A673 (cell line): ENCODE data around the gene ITPR3. TPM values are rescaled to one million over a fixed set of nuclear protein-coding genes. Genes with fewer than 3 reads are reported as not detected.

Experiments
- BruUV-seq: library from RNA; stranded (reverse); fragments of 400-500 nt; replicated peaks from 2 replicates; lab custom pipeline; 2021; lab: Mats Ljungman, UMichigan
- CTCF ChIA-PET: fragments of 300-600 bp; sonication (Branson Sonifier 250); formaldehyde crosslinking; loops from one replicate; lab custom pipeline; 2022; ENCODE audit warnings: antibody characterized with exemption; lab: Charles Lee
- POLR2A ChIA-PET: fragments of 300-600 bp; sonication (Branson Sonifier 250); formaldehyde crosslinking; loops from one replicate; lab custom pipeline; 2022; ENCODE audit warnings: antibody characterized with exemption; ENCODE audit not compliant: low non-redundant PET; lab: Charles Lee
- DNase-seq: peaks from one replicate; pipeline ENCODE4 v3.0.0-alpha.2; 2015; ENCODE audit warnings: low spot score
- H3K27ac ChIP-seq: fragments of 200-600 bp; sonication (generic); 2 replicates; pipeline ENCODE4 v1.5.1; 2016; ENCODE audit warnings: mixed run types, low read depth, mild to moderate bottlenecking, mixed read lengths, antibody characterized with exemption, low read length; ENCODE audit not compliant: poor library complexity, severe bottlenecking
- H3K27me3 ChIP-seq: fragments of 200-600 bp; sonication (generic); replicated peaks from 2 replicates; pipeline ENCODE4 v1.6.1; 2017; ENCODE audit warnings: mixed run types, low read depth, mild to moderate bottlenecking, mixed read lengths, antibody characterized with exemption, low read length; ENCODE audit not compliant: insufficient read depth, poor library complexity
- H3K36me3 ChIP-seq: fragments of 200-600 bp; sonication (generic); 2 replicates; pipeline ENCODE4 v1.6.1; 2016; ENCODE audit warnings: mixed run types, mild to moderate bottlenecking, mixed read lengths, antibody characterized with exemption, low read length; ENCODE audit not compliant: insufficient read depth, poor library complexity, severe bottlenecking
- H3K4me1 ChIP-seq: fragments of 200-600 bp; sonication (generic); 2 replicates; pipeline ENCODE4 v1.6.1; 2017; ENCODE audit warnings: mixed run types, mild to moderate bottlenecking, mixed read lengths, antibody characterized with exemption, low read length; ENCODE audit not compliant: insufficient read depth, poor library complexity, severe bottlenecking
- H3K4me3 ChIP-seq: fragments of 200-600 bp; sonication (generic); 2 replicates; pipeline ENCODE4 v1.5.1; 2016; ENCODE audit warnings: low read depth, mixed run types, mild to moderate bottlenecking, mixed read lengths, low read length; ENCODE audit not compliant: poor library complexity, severe bottlenecking
- H3K9me3 ChIP-seq: fragments of 200-600 bp; sonication (generic); 2 replicates; pipeline ENCODE4 v1.6.1; 2016; ENCODE audit warnings: mixed run types, low read depth, mild to moderate bottlenecking, mixed read lengths, antibody characterized with exemption, low read length; ENCODE audit not compliant: poor library complexity, severe bottlenecking
- EZH2 ChIP-seq: fragments of 200-600 bp; sonication (generic); IDR thresholded peaks from 2 replicates; pipeline ENCODE4 v1.6.1; 2017; ENCODE audit warnings: borderline replicate concordance, low read depth, mild to moderate bottlenecking, mixed read lengths, antibody characterized with exemption, low read length; ENCODE audit not compliant: poor library complexity, severe bottlenecking
- intact Hi-C: fragments of 100-400 bp; cut with micrococcal nuclease; formaldehyde crosslinking; loops from one replicate; pipeline ENCODE4 v1.10.0; 2022; ENCODE audit not compliant: unreplicated experiment
- total RNA-seq: library from RNA; stranded (reverse); gene quantifications from 2 replicates; pipeline ENCODE4 v1.2.3, GENCODE V29; 2021
- TF ChIP-seq, protein P1 (sequence below): fragments of 300-800, 200-600 bp; sonication (generic); conservative IDR thresholded peaks from 2 replicates; pipeline ENCODE4 v1.5.1; 2017; ENCODE audit warnings: low read depth, mild to moderate bottlenecking, antibody characterized with exemption, low read length, moderate library complexity, mixed read lengths

Gene ITPR3
- total RNA-seq, 1 experiment from 2014 or later, result 27.8 TPM

- POLR2A ChIA-PET, result no interaction called here
- Histone ChIP-seq H3K36me3 (no peaks in the 10 kb centered on the region), H3K4me3 (no peak overlapping the region), H3K9me3 (no peaks in the 10 kb centered on the region), H3K27me3 (no peaks in the 10 kb centered on the region), H3K4me1 (no peaks in the 10 kb centered on the region), H3K27ac (no peak overlapping the region)
- no peak for TF ChIP-seq EZH2
- TF ChIP-seq, protein P1, sequence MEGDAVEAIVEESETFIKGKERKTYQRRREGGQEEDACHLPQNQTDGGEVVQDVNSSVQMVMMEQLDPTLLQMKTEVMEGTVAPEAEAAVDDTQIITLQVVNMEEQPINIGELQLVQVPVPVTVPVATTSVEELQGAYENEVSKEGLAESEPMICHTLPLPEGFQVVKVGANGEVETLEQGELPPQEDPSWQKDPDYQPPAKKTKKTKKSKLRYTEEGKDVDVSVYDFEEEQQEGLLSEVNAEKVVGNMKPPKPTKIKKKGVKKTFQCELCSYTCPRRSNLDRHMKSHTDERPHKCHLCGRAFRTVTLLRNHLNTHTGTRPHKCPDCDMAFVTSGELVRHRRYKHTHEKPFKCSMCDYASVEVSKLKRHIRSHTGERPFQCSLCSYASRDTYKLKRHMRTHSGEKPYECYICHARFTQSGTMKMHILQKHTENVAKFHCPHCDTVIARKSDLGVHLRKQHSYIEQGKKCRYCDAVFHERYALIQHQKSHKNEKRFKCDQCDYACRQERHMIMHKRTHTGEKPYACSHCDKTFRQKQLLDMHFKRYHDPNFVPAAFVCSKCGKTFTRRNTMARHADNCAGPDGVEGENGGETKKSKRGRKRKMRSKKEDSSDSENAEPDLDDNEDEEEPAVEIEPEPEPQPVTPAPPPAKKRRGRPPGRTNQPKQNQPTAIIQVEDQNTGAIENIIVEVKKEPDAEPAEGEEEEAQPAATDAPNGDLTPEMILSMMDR, result no peak
- CTCF ChIA-PET, result no interaction called here
- DNase-seq, result no peak
- BruUV-seq, result no TSS peak
- intact Hi-C loops, result no loop called here
Measured at GRCh38 chr6:33602180-33602579, 18.9 kb upstream of the ITPR3 start.

- H3K9me3 ChIP-seq, result no peaks in the 10 kb centered on the region
- H3K4me1 ChIP-seq, result no peaks in the 10 kb centered on the region
- no TSS peak for BruUV-seq
- no peak overlapping the region for H3K4me3 ChIP-seq
- H3K27ac ChIP-seq, result no peak overlapping the region
- POLR2A ChIA-PET, result no interaction called here
- no peak for DNase-seq
- intact Hi-C loops, result no loop called here
- CTCF ChIA-PET, result no interaction called here
- H3K36me3 ChIP-seq, result no peaks in the 10 kb centered on the region
- no peaks in the 10 kb centered on the region for H3K27me3 ChIP-seq
- no peak for TF ChIP-seq EZH2
- TF ChIP-seq, protein P1, result no peak
Measured at GRCh38 chr6:33604941-33605854, 15.9 kb upstream of the ITPR3 start.

GRCh38 chr6:33606642-33607041 is 14.5 kb upstream of the ITPR3 start:
- H3K4me1 ChIP-seq, result no peaks in the 10 kb centered on the region
- no peak for DNase-seq
- ChIA-PET CTCF (no interaction called here), POLR2A (interaction anchor here (0.6 kb wide), 3 partner anchors 9 to 75 kb away, joined by 3 to 7 read pairs (median 5); no protein-coding TSS in a partner anchor)
- H3K9me3 ChIP-seq, result no peaks in the 10 kb centered on the region
- H3K4me3 ChIP-seq, result no peak overlapping the region
- intact Hi-C loops, result no loop called here
- H3K27ac ChIP-seq, result no peak overlapping the region
- no peaks in the 10 kb centered on the region for H3K36me3 ChIP-seq
- no peak for TF ChIP-seq EZH2
- TF ChIP-seq, protein P1, result no peak
- BruUV-seq, result no TSS peak
- no peaks in the 10 kb centered on the region for H3K27me3 ChIP-seq
